ENCODE data around the gene TXNDC9.
"Not testable (repeated sequence)": the region's sequence is repeated elsewhere in the genome, so short reads cannot be mapped to it uniquely, and the experiment has no call there.

The TXNDC9 gene

DNA sequence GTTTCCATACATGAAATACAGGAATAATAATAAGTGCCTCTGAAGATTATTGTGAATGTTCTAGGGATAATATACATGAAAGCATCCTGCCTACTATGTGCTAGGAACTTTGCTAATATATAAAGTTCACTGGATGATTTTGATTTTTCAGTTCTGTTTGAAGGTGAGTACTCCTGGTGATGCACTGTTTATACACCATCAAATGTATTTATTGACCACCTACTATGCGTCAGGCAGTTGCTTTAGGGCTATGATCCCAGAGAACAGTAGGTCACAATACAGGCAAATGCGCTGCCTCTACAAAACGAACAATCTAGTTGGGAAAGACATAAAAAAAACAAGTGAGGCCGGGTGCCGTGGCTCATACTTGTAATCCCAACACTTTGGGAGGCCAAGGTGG is 10.7 kb downstream of the TXNDC9 start:
- DNase-seq (ENCODE audit: low read depth): no peak

DNA sequence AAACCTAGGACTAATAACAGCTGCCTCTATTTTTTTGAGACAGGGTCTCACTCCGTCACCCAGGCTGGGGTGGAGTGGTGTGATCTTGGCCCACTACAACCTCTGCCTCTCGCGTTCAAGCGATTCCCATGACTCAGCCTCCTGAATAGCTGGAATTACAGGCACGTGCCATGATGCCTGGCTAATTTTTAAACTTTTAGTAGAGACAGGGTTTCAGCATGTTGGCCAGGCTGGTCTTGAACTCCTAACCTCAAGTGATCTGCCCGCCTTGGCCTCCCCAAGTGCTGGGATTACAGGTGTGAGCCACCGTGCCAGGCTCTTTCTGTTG is 18.3 kb downstream of the TXNDC9 start:
- not testable (repeated sequence) for DNase-seq (ENCODE audit: low read depth)

DNA sequence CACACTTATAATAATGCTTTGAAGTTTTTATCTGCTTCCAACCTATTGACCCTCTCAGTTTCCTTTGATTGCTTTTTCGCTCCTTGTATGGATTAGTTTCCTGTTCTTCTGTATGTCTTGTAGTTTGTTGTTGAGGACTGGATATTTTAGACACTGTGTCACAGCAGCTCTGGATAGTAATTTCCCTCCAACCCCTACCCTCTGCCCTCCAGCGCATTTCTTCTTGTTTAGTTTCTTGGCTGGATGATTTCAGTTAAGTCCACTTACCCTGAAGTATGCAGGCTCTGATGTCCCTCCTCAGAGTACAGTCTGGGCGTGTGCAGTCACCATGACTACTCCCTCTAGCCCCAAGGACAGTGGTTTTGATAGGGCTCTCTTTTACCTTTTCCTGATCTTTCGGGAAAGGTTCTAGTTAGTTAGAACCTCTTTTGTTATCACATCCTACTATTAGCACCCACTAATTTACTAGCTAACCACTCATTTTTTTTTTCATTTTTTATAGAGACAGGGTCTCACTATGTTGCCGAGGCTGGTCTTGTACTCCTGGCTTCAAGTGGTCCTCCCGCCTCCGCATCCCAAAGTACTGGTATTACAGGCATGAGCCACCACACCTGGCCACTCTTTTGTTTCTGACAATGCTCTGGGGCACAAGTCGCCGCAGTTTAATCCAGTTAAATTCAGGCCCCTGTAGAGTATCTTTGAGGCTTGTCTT is 18.8 kb downstream of the TXNDC9 start:
- no peak for DNase-seq (ENCODE audit: low read depth)

DNA sequence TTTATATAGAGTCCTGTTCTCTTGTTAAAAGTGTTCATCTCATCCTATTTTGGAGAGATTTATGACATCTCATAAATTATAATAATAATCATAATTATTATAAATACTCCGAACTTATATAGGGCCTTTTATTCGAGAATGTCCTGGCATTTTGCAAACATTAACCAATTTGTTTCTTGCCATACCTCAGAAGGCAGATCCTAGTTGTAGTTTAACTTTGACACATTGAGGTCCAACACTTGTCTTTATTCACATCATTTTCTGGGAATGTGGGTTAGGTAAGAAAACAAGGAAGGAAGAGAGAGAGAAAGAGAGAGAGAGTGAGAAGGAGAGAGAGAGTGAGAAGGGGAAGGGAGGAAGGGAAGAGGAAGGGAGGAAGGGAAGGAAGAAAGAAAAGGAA is 35.0 kb downstream of the TXNDC9 start, which contains the start of gene LYG1:
LYG1 (minus strand) TSS at position 101 of the 400 bp plus-strand sequence. CDS start 5,527 bp downstream, outside the sequence.
- DNase-seq (ENCODE audit: low read depth): not testable (repeated sequence)

DNA sequence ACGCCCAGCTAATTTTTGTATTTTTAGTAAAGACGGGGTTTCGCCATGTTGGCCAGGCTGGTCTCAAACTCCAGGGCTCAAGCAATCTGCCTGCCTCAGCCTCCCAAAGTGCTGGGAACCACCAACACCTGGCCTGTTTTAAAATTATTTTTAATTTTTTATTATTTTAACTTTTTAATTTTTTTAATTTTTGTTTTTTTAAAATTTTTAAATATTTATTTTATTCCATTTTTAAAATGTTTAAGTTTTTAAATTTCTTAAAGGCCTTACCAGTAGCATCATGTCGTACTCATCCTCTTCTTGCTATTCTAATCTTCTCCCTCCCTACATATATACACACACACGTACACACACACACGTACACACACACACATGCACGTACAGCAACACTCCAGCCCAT is 36.6 kb downstream of the TXNDC9 start:
- DNase-seq (ENCODE audit: low read depth): no peak

DNA sequence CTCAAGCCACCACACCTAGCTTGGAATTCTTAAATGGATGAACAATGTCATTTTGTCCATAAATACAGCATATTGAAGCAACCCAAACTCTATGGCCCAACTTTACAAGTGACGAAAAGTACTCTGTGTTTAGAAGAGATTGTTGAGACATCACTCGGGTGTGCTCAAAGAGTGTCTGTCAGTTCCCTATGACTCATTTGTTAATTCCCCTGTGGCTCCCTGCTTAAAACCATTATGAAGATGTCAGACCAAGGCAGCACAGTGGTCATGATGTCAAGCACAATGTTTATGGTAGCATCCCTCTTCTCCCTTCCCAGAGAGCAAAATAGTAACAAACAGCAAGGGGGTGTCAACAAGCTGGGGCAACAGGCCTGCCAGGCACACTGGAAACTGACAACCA is 38.1 kb downstream of the TXNDC9 start:
- no peak for DNase-seq (ENCODE audit: low read depth)

DNA sequence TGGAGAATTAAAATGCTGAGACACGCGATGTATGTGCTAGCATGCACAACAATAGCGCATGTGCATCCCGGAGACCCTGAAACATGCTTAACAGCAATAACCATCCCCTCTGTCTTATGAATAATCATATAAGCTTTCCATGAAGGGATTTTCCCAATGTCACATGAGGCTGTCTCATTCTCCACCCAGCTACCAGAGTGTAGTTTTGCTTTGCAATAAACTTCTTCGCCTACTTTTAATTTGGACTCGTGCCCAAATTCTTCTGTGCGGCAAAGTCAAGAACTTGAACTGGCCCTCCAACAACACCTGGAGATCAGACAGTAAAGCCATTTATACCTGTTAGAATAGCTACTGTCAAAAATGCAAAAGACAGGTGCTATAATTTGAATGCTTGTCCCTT is 50.6 kb downstream of the TXNDC9 start:
- DNase-seq (ENCODE audit: low read depth): no peak

DNA sequence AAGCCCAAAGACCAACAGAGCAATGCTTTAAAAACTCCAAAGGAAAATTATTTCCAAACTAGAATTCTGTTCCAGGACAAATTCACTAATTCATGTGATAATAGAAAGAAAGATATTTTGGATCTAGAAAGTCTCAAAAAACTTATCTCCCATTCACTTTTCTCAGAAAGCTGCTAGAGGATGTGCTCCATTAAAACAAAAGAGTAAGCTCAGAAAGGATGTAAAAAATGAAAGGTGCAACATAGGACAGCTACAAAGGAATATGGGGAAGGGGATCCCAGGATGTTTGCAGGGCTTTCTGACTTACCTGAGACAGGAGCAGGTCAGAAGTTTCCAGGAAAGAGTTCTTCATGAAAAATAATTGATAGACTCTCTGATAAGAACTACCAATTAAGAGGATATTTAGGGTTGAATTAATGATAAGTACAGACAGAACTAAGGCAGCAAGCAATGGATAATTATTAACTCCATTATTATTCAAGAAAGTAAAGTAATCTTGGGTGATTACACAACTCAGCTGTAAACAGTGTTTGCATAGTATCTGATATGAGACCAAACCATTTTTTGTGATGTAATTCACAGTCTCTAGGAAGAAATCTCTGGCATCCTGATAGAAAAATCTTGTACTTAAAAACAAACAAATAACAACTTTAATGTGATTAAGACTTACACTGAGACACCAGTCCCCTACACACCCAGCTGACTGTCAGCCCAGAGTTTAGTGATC is 56.0 kb downstream of the TXNDC9 start:
- DNase-seq (ENCODE audit: low read depth): no peak

DNA sequence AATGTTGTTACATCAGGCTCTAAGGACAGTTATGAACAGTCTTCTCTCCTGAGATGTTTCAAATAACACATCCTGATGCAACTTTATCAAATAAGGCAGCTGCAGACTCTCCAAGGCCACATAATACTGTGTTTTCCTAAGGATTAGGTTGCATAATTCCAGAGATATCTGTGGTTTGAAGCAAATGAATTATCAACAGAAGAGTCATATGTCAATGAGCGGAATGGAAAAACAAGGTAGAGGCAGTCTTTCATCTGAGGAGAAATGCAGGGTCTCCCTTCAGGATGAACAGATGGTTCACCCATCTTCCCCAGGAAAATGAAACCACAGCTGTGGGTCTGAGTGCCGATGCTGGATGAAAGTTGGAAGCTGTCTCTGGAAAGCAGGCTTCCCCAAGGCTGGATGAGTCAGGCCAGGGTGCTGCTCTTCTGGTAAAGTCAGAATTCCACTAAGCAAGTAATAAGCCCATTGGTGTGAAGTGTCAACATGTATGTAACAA is 57.3 kb downstream of the TXNDC9 start:
- no peak for DNase-seq (ENCODE audit: low read depth)

DNA sequence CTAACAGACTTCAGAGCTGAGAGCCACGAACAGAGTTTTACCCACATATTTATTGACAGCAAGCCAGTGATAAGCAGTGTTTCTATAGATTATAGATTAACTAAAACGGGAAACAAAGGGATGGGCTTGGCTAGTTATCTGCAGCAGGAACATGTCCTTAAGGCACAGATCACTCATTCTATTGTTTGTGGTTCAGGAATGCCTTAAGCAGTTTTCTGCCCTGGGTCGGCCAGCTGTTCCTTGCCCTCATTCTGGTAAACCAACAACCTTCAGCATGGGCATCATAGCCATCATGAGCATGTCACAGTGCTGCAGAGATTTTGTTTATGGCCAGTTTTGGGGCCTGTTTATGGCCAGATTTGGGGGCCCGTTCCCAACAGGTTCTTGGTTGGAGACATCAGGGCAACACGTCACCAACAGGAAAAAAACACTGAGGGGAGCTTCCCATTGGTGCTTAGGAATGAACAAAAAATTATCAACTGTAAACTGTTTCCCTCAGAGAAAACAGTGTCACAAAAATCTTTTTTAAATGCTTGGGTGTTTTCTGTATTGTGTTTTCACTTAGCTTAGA is 57.9 kb downstream of the TXNDC9 start:
- DNase-seq (ENCODE audit: low read depth): not testable (repeated sequence)

DNA sequence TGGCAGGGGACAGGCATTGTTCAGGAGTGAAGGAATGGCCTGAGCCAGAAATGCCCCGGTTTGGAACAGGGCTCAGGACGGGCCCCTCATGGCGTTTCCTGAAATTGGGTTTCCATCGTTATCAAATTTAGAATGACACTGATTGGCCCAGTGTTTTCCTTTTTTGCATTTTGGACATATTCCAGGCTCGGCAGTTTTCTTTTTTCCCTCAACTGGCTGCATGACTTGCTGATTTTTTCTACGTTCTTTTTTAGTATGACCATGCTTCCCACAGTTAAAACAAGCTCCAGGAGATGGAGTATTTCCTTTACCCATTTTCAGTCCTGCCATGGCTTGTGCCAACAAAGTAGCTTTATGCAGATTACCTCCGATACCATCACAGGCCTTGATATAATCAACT is 60.3 kb downstream of the TXNDC9 start:
- no peak for DNase-seq (ENCODE audit: low read depth)
